ENCODE measurements around the gene PLD1. TPM values are rescaled to one million over a fixed set of nuclear protein-coding genes. Genes with fewer than 3 reads are reported as not detected.
A peak's percentile ranks its signal among the peaks of the same experiment; 100 is the strongest.

The PLD1 gene
- total RNA-seq, 1 donor from 2014 or later: 29.1 TPM

- Mint-ChIP-seq H3K27me3 (ENCODE audit: low read depth) (no peaks in the 10 kb centered on the region), H3K36me3 (no peaks in the 10 kb centered on the region), H3K27ac (no peak overlapping the region), H3K4me3 (no peak overlapping the region), H3K9me3 (peaks cover 3% of the 10 kb centered on the region), H3K4me1 (peaks cover 7% of the 10 kb centered on the region)
- DNase-seq (ENCODE audit: low spot score in 2 of 2, unreplicated experiment in 2 of 2): no peak
- TF ChIP-seq CTCF (IDR thresholded peaks at IDR 0.05; ENCODE audit: unreplicated experiment): no peak
Observed at GRCh38 chr3:171584100-171584499, 226.2 kb downstream of the PLD1 start.

- peaks cover 4% of the 10 kb centered on the region for H3K27me3 Mint-ChIP-seq (ENCODE audit: low read depth)
- no peaks in the 10 kb centered on the region for H3K4me1 Mint-ChIP-seq
- no peak overlapping the region for H3K4me3 Mint-ChIP-seq
- TF ChIP-seq CTCF (IDR thresholded peaks at IDR 0.05; ENCODE audit: unreplicated experiment): no peak
- H3K36me3 Mint-ChIP-seq: no peaks in the 10 kb centered on the region
- no peak overlapping the region for H3K27ac Mint-ChIP-seq
- H3K9me3 Mint-ChIP-seq: peaks cover 14% of the 10 kb centered on the region
- no peak for DNase-seq (ENCODE audit: low spot score in 2 of 2, unreplicated experiment in 2 of 2)
Observed at GRCh38 chr3:171574556-171575240, 235.6 kb downstream of the PLD1 start.

- Mint-ChIP-seq H3K4me3 (no peak overlapping the region), H3K27me3 (ENCODE audit: low read depth) (no peaks in the 10 kb centered on the region), H3K4me1 (peaks cover 5% of the 10 kb centered on the region), H3K9me3 (peaks cover 14% of the 10 kb centered on the region), H3K27ac (no peak overlapping the region), H3K36me3 (no peaks in the 10 kb centered on the region)
- TF ChIP-seq CTCF (IDR thresholded peaks at IDR 0.05; ENCODE audit: unreplicated experiment): no peak
- no peak for DNase-seq (ENCODE audit: low spot score in 2 of 2, unreplicated experiment in 2 of 2)
Observed at GRCh38 chr3:171569571-171570132, 240.6 kb downstream of the PLD1 start.

GRCh38 chr3:171568766-171569165, 241.5 kb downstream of the PLD1 start:
- peaks cover 5% of the 10 kb centered on the region for H3K4me1 Mint-ChIP-seq
- H3K27ac Mint-ChIP-seq: no peak overlapping the region
- TF ChIP-seq CTCF (IDR thresholded peaks at IDR 0.05; ENCODE audit: unreplicated experiment): no peak
- no peaks in the 10 kb centered on the region for H3K27me3 Mint-ChIP-seq (ENCODE audit: low read depth)
- H3K9me3 Mint-ChIP-seq: peaks cover 14% of the 10 kb centered on the region
- no peak overlapping the region for H3K4me3 Mint-ChIP-seq
- no peak for DNase-seq (ENCODE audit: low spot score in 2 of 2, unreplicated experiment in 2 of 2)
- no peaks in the 10 kb centered on the region for H3K36me3 Mint-ChIP-seq

- H3K4me3 Mint-ChIP-seq: no peak overlapping the region
Observed at GRCh38 chr3:171566803-171567422, 243.4 kb downstream of the PLD1 start.

More at GRCh38 chr3:171566803-171567422, 243.4 kb downstream of the PLD1 start:
- H3K27me3 Mint-ChIP-seq (ENCODE audit: low read depth): no peaks in the 10 kb centered on the region
- H3K27ac Mint-ChIP-seq: no peak overlapping the region
- peak; percentile 85 for TF ChIP-seq CTCF (IDR thresholded peaks at IDR 0.05; ENCODE audit: unreplicated experiment)
- H3K9me3 Mint-ChIP-seq: peaks cover 8% of the 10 kb centered on the region
- no peak for DNase-seq (ENCODE audit: low spot score in 2 of 2, unreplicated experiment in 2 of 2)
- no peaks in the 10 kb centered on the region for H3K36me3 Mint-ChIP-seq
- H3K4me1 Mint-ChIP-seq: peaks cover 5% of the 10 kb centered on the region

Data from mesothelial cell of epicardium (in vitro differentiated cells).